Measurements from ENCODE around the gene ZBTB25.

- TF ChIP-seq CTCF (IDR thresholded peaks at IDR 0.05; ENCODE audit: borderline replicate concordance, extremely low read depth, low read length, poor library complexity, severe bottlenecking) (no peak), EZH2 (IDR thresholded peaks at IDR 0.05; ENCODE audit: borderline replicate concordance, low read depth, low read length, severe bottlenecking) (no peak)
Observed at GRCh38 chr14:64463195-64463594, 40.4 kb downstream of the ZBTB25 start.
